Measurements from ENCODE around the gene COL6A6. TPM values are rescaled to one million over a fixed set of nuclear protein-coding genes. Genes with fewer than 3 reads are reported as not detected.

COL6A6 gene
- total and polyA plus RNA-seq, 2 experiments from 2014 or later: not detected

GRCh38 chr3:130527426-130527825 lies 10.4 kb downstream of the COL6A6 start:
- no peaks in the 10 kb centered on the region for H3K9me2 ChIP-seq (ENCODE audit: insufficient read depth)
- H3K27ac ChIP-seq: no peak overlapping the region
- no peak overlapping the region for H2AFZ ChIP-seq
- H3K27me3 ChIP-seq (replicated peaks; ENCODE audit: insufficient read depth): peaks cover 10% of the 10 kb centered on the region; the same call in 1 of the 2 replicates
- no peak overlapping the region for H3K9ac ChIP-seq
- in situ Hi-C loops (cut with MboI): no loop called here
- no peaks in the 10 kb centered on the region for H3K4me1 ChIP-seq (ENCODE audit: insufficient read depth)
- H3K36me3 ChIP-seq (ENCODE audit: low read depth): no peaks in the 10 kb centered on the region
- H4K20me1 ChIP-seq (ENCODE audit: insufficient read depth): no peaks in the 10 kb centered on the region
- H3K4me3 ChIP-seq: no peak overlapping the region
- DNase-seq: no peak
- H3K9me3 ChIP-seq (ENCODE audit: low read depth): no peaks in the 10 kb centered on the region
- TF ChIP-seq EZH2 (IDR thresholded peaks at IDR 0.05; ENCODE audit: insufficient read depth, poor library complexity, severe bottlenecking) (no peak), EZH2phosphoT487 (IDR thresholded peaks at IDR 0.05; ENCODE audit: insufficient read depth, low read depth) (no peak)
- no peak overlapping the region for H3K4me2 ChIP-seq (ENCODE audit: unreplicated experiment)
- WGBS, 2 experiments (ENCODE audit: low coverage in 1 of 2, low lambda C conversion rate in 2 of 2, missing lambda C conversion rate in 2 of 2): 38 to 41% methylated on average over 1 of the region's 1 CpG
- H3K79me2 ChIP-seq (ENCODE audit: insufficient read depth): no peaks in the 10 kb centered on the region
- no peaks in the 10 kb centered on the region for H3F3A ChIP-seq (ENCODE audit: insufficient read depth)

GRCh38 chr3:130528120-130528519 lies 11.1 kb downstream of the COL6A6 start:
- H3K9ac ChIP-seq: no peak overlapping the region
- H3K27me3 ChIP-seq (replicated peaks; ENCODE audit: insufficient read depth): peaks cover 10% of the 10 kb centered on the region; the same call in 1 of the 2 replicates
- H3K4me2 ChIP-seq (ENCODE audit: unreplicated experiment): no peak overlapping the region
- H3K4me1 ChIP-seq (ENCODE audit: insufficient read depth): no peaks in the 10 kb centered on the region
- H3F3A ChIP-seq (ENCODE audit: insufficient read depth): no peaks in the 10 kb centered on the region
- H3K36me3 ChIP-seq (ENCODE audit: low read depth): no peaks in the 10 kb centered on the region
- 46 to 47% methylated on average over 1 of the region's 1 CpG for WGBS, 2 experiments (ENCODE audit: low coverage in 1 of 2, low lambda C conversion rate in 2 of 2, missing lambda C conversion rate in 2 of 2)
- H3K79me2 ChIP-seq (ENCODE audit: insufficient read depth): no peaks in the 10 kb centered on the region
- no peak overlapping the region for H3K27ac ChIP-seq
- TF ChIP-seq EZH2phosphoT487 (IDR thresholded peaks at IDR 0.05; ENCODE audit: insufficient read depth, low read depth) (no peak), EZH2 (IDR thresholded peaks at IDR 0.05; ENCODE audit: insufficient read depth, poor library complexity, severe bottlenecking) (no peak)
- H3K9me2 ChIP-seq (ENCODE audit: insufficient read depth): no peaks in the 10 kb centered on the region
- no peak overlapping the region for H3K4me3 ChIP-seq
- H2AFZ ChIP-seq: no peak overlapping the region
- H3K9me3 ChIP-seq (ENCODE audit: low read depth): no peaks in the 10 kb centered on the region
- no peak for DNase-seq
- in situ Hi-C loops (cut with MboI): no loop called here
- H4K20me1 ChIP-seq (ENCODE audit: insufficient read depth): no peaks in the 10 kb centered on the region

GRCh38 chr3:130529486-130530215 lies 12.7 kb downstream of the COL6A6 start:
- Histone ChIP-seq H3F3A (ENCODE audit: insufficient read depth) (no peaks in the 10 kb centered on the region), H3K9me2 (ENCODE audit: insufficient read depth) (no peaks in the 10 kb centered on the region), H3K36me3 (ENCODE audit: low read depth) (no peaks in the 10 kb centered on the region), H3K4me1 (ENCODE audit: insufficient read depth) (no peaks in the 10 kb centered on the region), H3K4me3 (no peak overlapping the region), H3K4me2 (ENCODE audit: unreplicated experiment) (no peak overlapping the region), H3K79me2 (ENCODE audit: insufficient read depth) (no peaks in the 10 kb centered on the region), H4K20me1 (ENCODE audit: insufficient read depth) (no peaks in the 10 kb centered on the region), H3K9ac (no peak overlapping the region), H3K27me3 (replicated peaks; ENCODE audit: insufficient read depth) (peaks cover 6% of the 10 kb centered on the region; the same call in 1 of the 2 replicates), H3K9me3 (ENCODE audit: low read depth) (no peaks in the 10 kb centered on the region), H3K27ac (no peak overlapping the region), H2AFZ (no peak overlapping the region)
- no peak for DNase-seq
- WGBS, 2 experiments (ENCODE audit: low coverage in 1 of 2, low lambda C conversion rate in 2 of 2, missing lambda C conversion rate in 2 of 2): 40 to 41% methylated on average over 5 of the region's 5 CpGs
- TF ChIP-seq EZH2 (IDR thresholded peaks at IDR 0.05; ENCODE audit: insufficient read depth, poor library complexity, severe bottlenecking) (no peak), EZH2phosphoT487 (IDR thresholded peaks at IDR 0.05; ENCODE audit: insufficient read depth, low read depth) (no peak)
- in situ Hi-C loops (cut with MboI): no loop called here

- Histone ChIP-seq H3K27me3 (replicated peaks; ENCODE audit: insufficient read depth) (0 out of 2 replicates have a peak, but pooled peaks cover 6% of the 10 kb centered on the region), H3K27ac (no peak overlapping the region), H3K79me2 (ENCODE audit: insufficient read depth) (no peaks in the 10 kb centered on the region), H3K4me2 (ENCODE audit: unreplicated experiment) (no peak overlapping the region), H3K9me2 (ENCODE audit: insufficient read depth) (no peaks in the 10 kb centered on the region), H3K36me3 (ENCODE audit: low read depth) (no peaks in the 10 kb centered on the region), H3K4me3 (no peak overlapping the region), H3K9me3 (ENCODE audit: low read depth) (no peaks in the 10 kb centered on the region), H2AFZ (no peak overlapping the region), H3F3A (ENCODE audit: insufficient read depth) (no peaks in the 10 kb centered on the region), H3K9ac (no peak overlapping the region), H4K20me1 (ENCODE audit: insufficient read depth) (no peaks in the 10 kb centered on the region), H3K4me1 (ENCODE audit: insufficient read depth) (no peaks in the 10 kb centered on the region)
- DNase-seq: peak; percentile 13
- TF ChIP-seq EZH2 (IDR thresholded peaks at IDR 0.05; ENCODE audit: insufficient read depth, poor library complexity, severe bottlenecking): no peak
- TF ChIP-seq EZH2phosphoT487 (IDR thresholded peaks at IDR 0.05; ENCODE audit: insufficient read depth, low read depth): no peak
- WGBS, 2 experiments (ENCODE audit: low coverage in 1 of 2, low lambda C conversion rate in 2 of 2, missing lambda C conversion rate in 2 of 2): 60 to 85% methylated on average over 2 of the region's 2 CpGs
- in situ Hi-C loops (cut with MboI): no loop called here
These were observed 16.3 kb downstream of the COL6A6 start for GRCh38 chr3:130533247-130533646.

Data from GM23248 (cell line).